ENCODE results near the gene DNAJC18. TPM values are rescaled to one million over a fixed set of nuclear protein-coding genes. Genes with fewer than 3 reads are reported as not detected.

The DNAJC18 gene
- total and polyA plus RNA-seq, 2 of the 8 experiments (the other 6 are each of a cell fraction or from before 2014, with no cell fraction given) = 7.8 to 29.2 TPM

GRCh38 chr5:139456776-139457175, 17.5 kb upstream of the DNAJC18 start:
- no peak overlapping the region for H3K27ac ChIP-seq (ENCODE audit: low read depth, low read length)
- no peak overlapping the region for H2BK20ac ChIP-seq (ENCODE audit: low read length)
- H3K79me1 ChIP-seq (ENCODE audit: low read depth, low read length) = no peaks in the 10 kb centered on the region; the same call in none of the 2 replicates
- no peak overlapping the region for H2AK5ac ChIP-seq (ENCODE audit: low read depth, low read length)
- no peaks in the 10 kb centered on the region for H3K36me3 ChIP-seq (ENCODE audit: control insufficient read depth in 2 of 4, insufficient read depth in 4 of 4, low read length in 3 of 4)
- no peaks in the 10 kb centered on the region for H3K79me2 ChIP-seq (ENCODE audit: control insufficient read depth in 1 of 2, insufficient read depth in 2 of 2, low read length in 2 of 2)
- H3K4me3 ChIP-seq (ENCODE audit: extremely low read depth in 1 of 4, insufficient read depth in 2 of 4, low read depth in 3 of 4, low read length in 4 of 4) = no peak overlapping the region
- H3K23ac ChIP-seq (ENCODE audit: insufficient read length) = no peak overlapping the region
- POLR2A ChIA-PET (ENCODE audit: partially characterized antibody) = interaction anchor here (1.0 to 1.2 kb wide), 4 partner anchors 9 to 18 kb away, joined by 3 to 4 read pairs (median 3); partner anchors contain the start of gene DNAJC18
- FAIRE-seq (no peak), DNase-seq (ENCODE audit: low read depth in 1 of 2, low spot score in 2 of 2) (no peak)
- no peak overlapping the region for H4K8ac ChIP-seq (ENCODE audit: extremely low read depth, insufficient read depth, low read length)
- no peak overlapping the region for H2BK120ac ChIP-seq (replicated peaks; ENCODE audit: low read depth, low read length)
- H3K9me3 ChIP-seq (ENCODE audit: insufficient read depth in 2 of 2, low read depth in 1 of 2, low read length in 1 of 2) = no peaks in the 10 kb centered on the region
- no peak overlapping the region for H3K9ac ChIP-seq (replicated peaks in 1 of 4; ENCODE audit: extremely low read depth in 1 of 4, low read depth in 3 of 4, low read length in 3 of 4)
- no peak overlapping the region for H4K5ac ChIP-seq (ENCODE audit: insufficient read length, low read depth, low read length)
- H3K27me3 ChIP-seq (replicated peaks in 1 of 4; ENCODE audit: control insufficient read depth in 3 of 4, extremely low read depth in 1 of 4, insufficient read depth in 3 of 4, low read length in 3 of 4) = no peaks in the 10 kb centered on the region
- H2BK5ac ChIP-seq (ENCODE audit: low read depth, low read length) = no peak overlapping the region
- H2BK15ac ChIP-seq (ENCODE audit: low read length) = no peak overlapping the region
- peaks cover 0 to 14% of the 10 kb centered on the region in 2 experiments for H4K20me1 ChIP-seq (replicated peaks in 1 of 2; ENCODE audit: control insufficient read depth in 1 of 2, insufficient read depth in 2 of 2, low read length in 2 of 2)
- no peak overlapping the region for H3K14ac ChIP-seq (ENCODE audit: insufficient read length)
- TF ChIP-seq POU5F1 (IDR thresholded peaks at IDR 0.05; ENCODE audit: low read depth, low read length) = no peak
- TF ChIP-seq CREB1 (IDR thresholded peaks at IDR 0.05) = no peak
- no peak for TF ChIP-seq SIX5 (IDR thresholded peaks at IDR 0.05; ENCODE audit: low read depth, low read length)
- no peak for TF ChIP-seq CBX8 (IDR thresholded peaks at IDR 0.05; ENCODE audit: borderline replicate concordance, low read depth, low read length)
- no peak for TF ChIP-seq ZNF274 (IDR thresholded peaks at IDR 0.05; ENCODE audit: borderline replicate concordance, extremely low read depth, low read length)
- TF ChIP-seq NRF1 (IDR thresholded peaks at IDR 0.05; ENCODE audit: low read depth, low read length) = no peak
- no peak for TF ChIP-seq KDM1A (IDR thresholded peaks at IDR 0.05; ENCODE audit: borderline replicate concordance, low read length)
- TF ChIP-seq SP4 (IDR thresholded peaks at IDR 0.05; ENCODE audit: low read length) = no peak
- no peak for TF ChIP-seq RXRA (IDR thresholded peaks at IDR 0.05; ENCODE audit: insufficient read depth, low read depth, low read length)
- H3K4ac ChIP-seq (replicated peaks; ENCODE audit: insufficient read length, low read depth, low read length) = no peak overlapping the region
- no peak overlapping the region for H3K56ac ChIP-seq (replicated peaks; ENCODE audit: insufficient read length, low read depth, low read length)
- H3K4me2 ChIP-seq (ENCODE audit: insufficient read depth in 1 of 2, low read depth in 2 of 2, low read length in 2 of 2) = no peak overlapping the region
- H3K23me2 ChIP-seq (ENCODE audit: low read depth, low read length) = peaks cover 17% of the 10 kb centered on the region; the same call in 1 of the 2 replicates
- 90% methylated on average over 12 of the region's 12 CpGs; no CpG with 5 or more reads in 1 of the 2 experiments for WGBS, 2 experiments (ENCODE audit: extremely low coverage in 1 of 2, insufficient coverage in 1 of 2, insufficient read length in 1 of 2, insufficient replicate concordance in 2 of 2, low coverage in 1 of 2, low lambda C conversion rate in 2 of 2, missing lambda C conversion rate in 1 of 2)
- H3K4me1 ChIP-seq (replicated peaks in 1 of 4; ENCODE audit: control insufficient read depth in 3 of 4, insufficient read depth in 4 of 4, low read length in 3 of 4) = peaks cover 2 to 7% (median 5%) of the 10 kb centered on the region in 4 experiments; a peak in 5 of 7 replicates
- H4K91ac ChIP-seq (replicated peaks; ENCODE audit: insufficient read length, low read length) = no peak overlapping the region
- H2AFZ ChIP-seq (ENCODE audit: low read length) = no peak overlapping the region
- H3K18ac ChIP-seq (ENCODE audit: extremely low read depth, low read length) = no peak overlapping the region
- H2BK12ac ChIP-seq (ENCODE audit: low read depth, low read length) = no peak overlapping the region
- CTCF ChIA-PET (ENCODE audit: partially characterized antibody) = interaction anchor here (0.6 to 2.6 kb wide), 7 partner anchors 9 to 56 kb away, joined by 3 to 7 read pairs (median 4); no protein-coding TSS in a partner anchor
